Measurements from ENCODE around the gene SLC25A25. TPM values are rescaled to one million over a fixed set of nuclear protein-coding genes. Genes with fewer than 3 reads are reported as not detected.

Gene SLC25A25
- total RNA-seq, 4 donors from 2014 or later = 21.9 to 42.0 (median 30.8) TPM

GRCh38 chr9:128104171-128104618 lies 36.2 kb downstream of the SLC25A25 start:
- whole genome bisulfite sequencing, 2 donors = 66 to 73% methylated on average over 6 of the region's 6 CpGs
- intact Hi-C loops (cut with DNase I) = no loop called here
- H3K4me1 ChIP-seq = peaks cover 57 to 59% of the 10 kb centered on the region in 2 donors

GRCh38 chr9:128105538-128106175 lies 37.6 kb downstream of the SLC25A25 start:
- Histone ChIP-seq H3K27ac (peak overlapping the region in 2 of 3 donors; percentile 46 to 100), H3K4me3 (replicated peaks in 1 of 3) (no peak overlapping the region), H3K27me3 (no peaks in the 10 kb centered on the region), H3K36me3 (peaks cover 47 to 53% of the 10 kb centered on the region in 2 donors), H3K9me3 (no peaks in the 10 kb centered on the region), H3K4me1 (peaks cover 43 to 44% of the 10 kb centered on the region in 2 donors)
- 92 to 93% methylated on average over 11 to 20 of the region's 21 CpGs for WGBS, 2 donors
- no peak for TF ChIP-seq CTCF (IDR thresholded peaks at IDR 0.05)
- intact Hi-C loops (cut with DNase I) = no loop called here
- no peak for DNase-seq

More at GRCh38 chr9:128104171-128104618, 36.2 kb downstream of the SLC25A25 start:
- Histone ChIP-seq H3K36me3 (peaks cover 47 to 53% of the 10 kb centered on the region in 2 donors), H3K4me3 (replicated peaks in 1 of 3) (no peak overlapping the region), H3K9me3 (no peaks in the 10 kb centered on the region), H3K27me3 (no peaks in the 10 kb centered on the region), H3K27ac (peak overlapping the region; percentile 72 to 100 (median 99))
- no peak for TF ChIP-seq POLR2A (IDR thresholded peaks at IDR 0.05)
- TF ChIP-seq CTCF (IDR thresholded peaks at IDR 0.05) = peak in 1 of 6 experiments; percentile 9
- DNase-seq = peak; percentile 43 to 66

- Histone ChIP-seq H3K9me3 (no peaks in the 10 kb centered on the region), H3K4me1 (peaks cover 36 to 37% of the 10 kb centered on the region in 2 donors), H3K4me3 (replicated peaks in 1 of 3) (no peak overlapping the region), H3K36me3 (peaks cover 47 to 52% of the 10 kb centered on the region in 2 donors), H3K27ac (peak overlapping the region in 2 of 3 donors; percentile 5 to 46), H3K27me3 (no peaks in the 10 kb centered on the region)
- no peak for DNase-seq
- WGBS, 2 donors = 96% methylated on average over 20 to 21 of the region's 23 CpGs
- TF ChIP-seq CTCF (IDR thresholded peaks at IDR 0.05) = no peak
- TF ChIP-seq POLR2A (IDR thresholded peaks at IDR 0.05) = no peak
- intact Hi-C loops (cut with DNase I) = no loop called here
Observed at GRCh38 chr9:128106181-128106939, 38.3 kb downstream of the SLC25A25 start.

- Histone ChIP-seq H3K4me1 (peaks cover 29 to 31% of the 10 kb centered on the region in 2 donors), H3K9me3 (no peaks in the 10 kb centered on the region), H3K27me3 (no peaks in the 10 kb centered on the region), H3K36me3 (peaks cover 46 to 47% of the 10 kb centered on the region in 2 donors), H3K4me3 (replicated peaks in 1 of 3) (no peak overlapping the region), H3K27ac (peak overlapping the region in 2 of 3 donors; percentile 5 to 29)
- no peak for DNase-seq
- TF ChIP-seq POLR2A (IDR thresholded peaks at IDR 0.05) (no peak), CTCF (IDR thresholded peaks at IDR 0.05) (no peak)
- intact Hi-C loops (cut with DNase I) = no loop called here
- 92 to 97% methylated on average over 16 to 17 of the region's 23 CpGs for WGBS, 2 donors
Observed at GRCh38 chr9:128106940-128107467, 39.0 kb downstream of the SLC25A25 start.
